Kidney tubule cell (primary cell): ENCODE measurements around the gene FADD.
"Not testable (repeated sequence)": the region's sequence is repeated elsewhere in the genome, so short reads cannot be mapped to it uniquely, and the experiment has no call there.

Experiments used
- DNase-seq: peaks from one replicate; pipeline ENCODE4 v3.0.0-alpha.2; 2018; ENCODE audit warnings: low spot score

The FADD gene

GRCh38 chr11:70182266-70182665 is 20.8 kb upstream of the FADD start:
- no peak for DNase-seq

DNA sequence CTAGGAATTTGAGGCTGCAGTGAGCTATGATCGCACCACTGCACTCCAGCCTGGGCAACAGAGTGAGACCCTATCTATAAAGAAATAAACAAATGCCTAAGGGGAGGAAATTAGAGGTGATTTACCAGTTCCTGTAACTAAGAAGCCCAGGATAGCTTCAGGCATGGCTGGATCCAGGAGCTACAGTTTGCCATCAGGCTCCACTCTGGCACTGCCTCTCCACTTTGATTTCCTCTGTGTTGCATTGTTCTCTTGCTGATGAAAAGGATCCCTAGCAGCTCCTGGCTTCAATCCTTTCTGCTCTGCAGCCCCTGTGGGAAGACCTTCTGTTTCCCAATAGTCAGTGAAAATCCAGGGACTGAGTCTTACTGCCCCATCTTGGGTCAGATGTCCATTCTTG is 20.1 kb upstream of the FADD start:
- no peak for DNase-seq

GRCh38 chr11:70183483-70184176 is 19.5 kb upstream of the FADD start:
- no peak for DNase-seq

- no peak for DNase-seq
These were observed 18.7 kb upstream of the FADD start for GRCh38 chr11:70184396-70184795.

GRCh38 chr11:70185348-70186055 is 17.6 kb upstream of the FADD start:
- no peak for DNase-seq

DNA sequence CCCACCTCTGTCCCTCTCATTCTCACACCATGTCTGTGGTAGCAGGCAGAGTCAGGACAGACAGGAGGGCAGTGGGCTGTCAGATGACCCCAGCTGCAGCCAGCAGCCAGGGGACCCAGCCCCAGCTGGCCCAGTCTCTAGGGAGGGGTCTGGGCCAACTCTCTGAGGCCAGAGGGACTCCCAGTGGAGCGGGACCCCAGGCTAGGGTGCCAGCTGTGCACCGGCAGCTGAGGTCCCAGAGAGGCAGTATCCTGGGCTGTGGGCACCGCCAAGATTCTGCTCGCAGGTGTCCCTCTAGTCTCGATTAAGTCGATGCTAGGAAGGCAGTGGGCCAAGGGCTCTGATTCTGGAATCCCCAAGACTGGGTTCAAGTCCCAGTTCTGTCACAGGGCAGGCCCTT is 16.7 kb upstream of the FADD start:
- DNase-seq: no peak

DNA sequence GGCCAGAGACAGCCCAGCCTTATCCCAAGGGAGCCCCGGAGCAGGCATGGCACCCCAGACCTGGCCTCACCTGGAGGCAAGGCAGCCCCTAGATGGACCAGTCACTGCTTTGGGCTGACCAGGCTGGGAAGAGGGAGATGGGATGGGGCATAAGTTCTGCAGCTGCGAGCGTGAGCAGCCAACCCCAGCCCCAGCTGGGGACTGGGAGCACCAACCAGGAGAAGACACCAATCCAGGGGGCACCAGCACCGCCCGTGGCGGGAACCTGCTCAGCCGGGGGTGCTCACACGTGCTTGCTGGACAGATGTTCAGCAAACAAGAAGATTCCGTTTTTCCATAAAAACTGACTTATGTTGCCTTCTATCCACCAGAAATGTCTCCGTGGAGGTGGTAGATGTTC is 16.2 kb upstream of the FADD start:
- no peak for DNase-seq

DNA sequence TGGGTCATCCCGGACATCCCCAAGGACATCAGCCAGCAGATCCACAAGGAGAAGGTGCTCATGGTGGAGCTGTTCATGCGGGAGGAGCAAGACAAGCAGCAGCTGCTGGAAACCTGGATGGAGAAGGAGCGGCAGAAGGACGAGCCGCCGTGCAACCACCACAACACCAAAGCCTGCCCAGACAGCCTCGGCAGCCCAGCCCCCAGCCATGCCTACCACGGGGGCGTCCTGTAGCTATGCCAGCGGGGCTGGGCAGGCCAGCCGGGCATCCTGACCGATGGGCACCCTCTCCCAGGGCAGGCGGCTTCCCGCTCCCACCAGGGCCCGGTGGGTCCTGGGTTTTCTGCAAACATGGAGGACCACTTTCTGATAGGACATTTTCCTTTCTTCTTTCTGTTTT is 15.3 kb upstream of the FADD start:
- no peak for DNase-seq

DNA sequence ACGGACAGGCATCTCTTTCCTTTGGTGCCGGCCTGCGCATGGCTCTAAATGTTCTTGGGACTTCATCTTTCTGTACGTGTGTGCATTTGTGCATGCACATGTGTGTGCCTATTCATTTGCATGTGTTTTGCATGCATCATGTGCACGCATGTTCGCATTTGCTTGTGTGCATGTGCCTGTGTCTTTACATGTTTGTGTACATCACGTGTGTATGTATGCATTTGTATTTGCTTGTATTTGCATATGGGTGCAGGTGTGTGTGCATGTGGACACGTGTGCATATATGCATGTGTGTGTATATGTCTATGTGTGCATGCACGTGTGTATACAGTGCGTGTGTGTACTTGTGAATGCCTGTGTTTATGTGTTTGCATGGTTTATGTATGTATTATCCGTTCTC is 13.5 kb upstream of the FADD start:
- no peak for DNase-seq

GRCh38 chr11:70191495-70192140 is 11.5 kb upstream of the FADD start:
- peak; percentile 69 for DNase-seq

- DNase-seq: no peak
These were observed 10.3 kb upstream of the FADD start for GRCh38 chr11:70192666-70193410.

DNA sequence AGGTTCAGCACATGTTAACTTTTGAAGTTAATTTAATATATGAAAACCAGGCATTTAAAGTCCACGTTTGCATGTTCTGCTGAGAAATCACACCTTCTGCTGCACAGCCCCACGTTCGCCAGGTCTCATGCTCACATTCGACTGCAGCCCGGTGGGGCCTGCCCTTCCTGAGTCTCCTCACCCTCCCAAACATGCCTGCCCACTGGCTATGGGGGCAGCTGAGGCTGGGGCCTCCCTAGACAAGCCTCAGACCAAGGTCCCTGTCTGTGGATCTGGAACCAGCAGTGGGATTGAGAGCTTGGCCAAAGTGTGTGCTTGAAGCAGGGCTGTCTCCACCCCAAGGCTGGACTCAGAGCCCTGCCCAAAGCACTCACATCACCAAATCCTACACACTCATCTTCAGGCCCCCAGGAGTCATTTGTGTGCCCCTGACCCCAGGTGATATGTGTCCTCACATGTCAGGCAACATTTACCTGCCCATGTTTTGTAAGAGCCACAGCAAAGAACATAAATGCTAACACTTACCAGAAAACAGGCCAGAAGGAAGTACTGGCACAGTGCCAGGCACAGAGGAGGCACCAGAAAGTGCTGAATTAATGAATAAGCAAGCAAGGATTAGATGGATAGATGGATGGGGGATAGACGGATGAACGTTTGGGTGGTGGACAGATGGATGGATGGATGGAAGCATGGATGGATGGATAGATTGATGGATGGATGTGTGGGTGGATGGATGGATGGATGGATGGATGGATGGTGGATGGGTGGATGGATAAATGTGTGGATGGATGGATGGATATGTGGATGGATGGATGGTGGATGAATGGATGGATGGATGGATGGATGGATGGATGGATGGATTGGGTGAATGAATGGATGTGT is 9.4 kb upstream of the FADD start:
- DNase-seq: no peak

DNA sequence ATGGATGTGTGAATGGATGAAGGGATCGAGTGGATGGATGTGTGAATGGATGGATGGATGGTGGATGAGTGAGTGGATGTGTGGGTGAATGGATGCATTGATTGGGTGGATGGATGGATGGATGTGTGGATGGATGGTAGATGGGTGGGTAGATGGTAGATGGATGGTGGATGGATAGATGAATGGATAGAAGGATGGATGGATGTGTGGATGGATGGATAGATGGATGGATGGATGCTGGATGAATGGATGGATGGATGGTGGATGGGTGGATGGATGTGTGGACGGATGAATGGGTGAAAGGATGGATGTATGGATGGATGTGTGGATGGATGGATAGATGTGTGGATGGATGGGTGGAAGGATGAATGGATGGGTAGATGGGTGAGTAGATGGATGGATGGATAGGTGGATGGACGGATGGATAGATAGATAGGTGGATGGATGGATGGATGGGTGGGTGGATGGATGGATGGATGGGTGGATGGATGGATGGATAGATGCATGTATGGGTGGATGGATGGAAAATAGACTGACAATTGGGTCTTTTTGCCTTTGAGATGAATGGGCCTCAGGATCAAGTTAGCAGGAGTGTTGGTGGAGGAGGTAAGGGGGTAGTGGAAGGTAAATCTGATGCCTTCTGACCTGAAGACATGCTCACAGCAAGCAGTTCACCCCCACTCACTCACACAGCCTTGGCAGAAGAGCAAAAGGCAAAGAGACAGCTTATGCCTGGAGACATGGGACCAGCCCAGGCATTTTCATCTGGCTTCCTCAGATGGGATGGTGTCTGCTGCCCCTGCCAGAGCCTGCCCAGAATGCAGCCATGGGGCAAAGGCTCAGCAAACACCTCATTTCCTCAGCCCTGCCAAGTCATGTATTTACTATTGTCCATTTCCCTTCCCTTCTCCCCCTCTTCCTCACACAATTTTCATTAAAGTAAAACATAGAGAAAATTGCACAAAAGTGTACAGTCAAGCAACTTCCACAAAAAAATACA is 8.0 kb upstream of the FADD start:
- DNase-seq: no peak

GRCh38 chr11:70200212-70200844 is 2.8 kb upstream of the FADD start:
- no peak for DNase-seq

- DNase-seq: not testable (repeated sequence)
These were observed 2.0 kb upstream of the FADD start for GRCh38 chr11:70201047-70201446.

DNA sequence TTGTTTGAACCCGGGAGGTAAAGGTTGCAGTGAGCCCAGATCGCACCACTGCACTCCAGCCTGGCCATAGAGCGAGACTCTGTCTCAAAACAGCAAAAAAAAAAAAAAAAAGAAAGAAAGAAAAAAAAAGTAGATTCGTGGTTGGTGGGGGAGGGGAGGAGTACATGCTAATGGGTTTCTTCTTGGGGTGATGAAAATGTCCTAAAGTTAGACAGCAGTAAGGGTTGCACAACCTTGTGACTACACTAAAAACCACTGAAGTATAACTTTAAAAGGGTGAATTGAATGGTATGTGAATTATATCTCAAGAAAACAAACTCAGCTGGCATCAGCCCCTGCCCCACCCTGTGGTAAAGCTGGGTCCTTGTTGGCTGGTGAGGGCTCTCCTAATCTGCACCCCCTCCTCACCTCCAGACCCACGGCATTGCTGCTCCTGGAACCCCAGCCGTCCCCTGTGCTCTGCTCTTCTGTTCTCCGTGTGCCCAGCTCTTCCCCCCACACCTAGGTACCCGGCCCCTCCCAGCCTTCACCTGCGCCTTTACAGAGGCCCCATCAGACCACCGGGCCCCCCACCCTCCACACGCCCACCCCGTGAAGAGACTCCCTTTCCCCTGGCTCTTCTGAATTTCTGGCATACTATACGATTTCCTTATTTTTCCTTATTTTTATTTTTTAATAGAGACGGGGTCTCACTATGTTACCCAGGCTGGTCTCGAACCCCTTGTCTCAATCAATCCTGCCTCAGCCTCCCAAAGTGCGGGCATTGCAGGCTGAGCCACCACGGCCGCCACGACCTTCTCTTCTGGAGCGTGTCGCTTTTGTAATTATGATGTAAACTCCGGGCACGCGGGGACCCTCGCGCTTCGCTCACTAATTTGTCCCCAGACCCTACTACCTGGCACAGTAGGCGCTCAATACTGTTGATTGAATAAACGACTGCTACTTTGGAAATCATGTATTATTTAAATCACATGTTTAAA is 924 bp upstream of the FADD start:
- peak; percentile 44 for DNase-seq

- DNase-seq: peak; percentile 93
These were observed 812 bp downstream of the FADD start for GRCh38 chr11:70203751-70204465.

GRCh38 chr11:70204466-70204799 is 1.3 kb downstream of the FADD start:
- no peak for DNase-seq
